Thyroid gland (tissue), 4 donors: ENCODE measurements around the gene CTXN2.

Source experiments
- CTCF ChIP-seq, 6 experiments: fragments of 200-600 bp in 3 of 6; fragments of 450-650 bp in 3 of 6; sonication (generic) in 3 of 6; IDR thresholded peaks; one replicate each; pipeline ENCODE4 v1.5.1; 2016 to 2019; ENCODE audit warnings: antibody characterized with exemption in 6 of 6, mild to moderate bottlenecking in 2 of 6, inconsistent platforms in 1 of 6, moderate library complexity in 1 of 6
- POLR2A ChIP-seq, 2 donors: fragments of 450-650 bp; IDR thresholded peaks; one replicate each; pipeline ENCODE4 v1.6.1; 2017; ENCODE audit warnings: antibody characterized with exemption in 2 of 2, mild to moderate bottlenecking in 2 of 2, moderate library complexity in 1 of 2

GRCh38 chr15:48176112-48176511, 15.4 kb upstream of the CTXN2 start:
- TF ChIP-seq CTCF (IDR thresholded peaks at IDR 0.05) (no peak), POLR2A (IDR thresholded peaks at IDR 0.05) (no peak)
